Measurements from ENCODE around the gene METAP2.

GRCh38 chr12:95470300-95470699, 3.7 kb upstream of the METAP2 start:
- TF ChIP-seq EZH2 (IDR thresholded peaks at IDR 0.05; ENCODE audit: insufficient read depth, low read length) = no peak
- no peak for TF ChIP-seq CTCF (IDR thresholded peaks at IDR 0.05; ENCODE audit: insufficient read depth, low read depth, low read length)

Measured in astrocyte (in vitro differentiated cells and primary cell).